Panc1 (cell line): ENCODE results near the gene LY6G5B. TPM values are rescaled to one million over a fixed set of nuclear protein-coding genes. Genes with fewer than 3 reads are reported as not detected.

Experiments
- ATAC-seq: fragments of 200-7000 bp; cut with Tn5 transposase; 2 replicates; pipeline ENCODE4 v1.9.1; 2020; ENCODE audit warnings: mild to moderate bottlenecking, moderate library complexity
- BruUV-seq: library from RNA; stranded (reverse); fragments of 400-500 nt; replicated peaks from 2 replicates; lab custom pipeline; 2021; lab: Mats Ljungman, UMichigan
- CTCF ChIA-PET: fragments of 300-600 bp; sonication (Branson Sonifier 250); formaldehyde crosslinking; loops from one replicate; lab custom pipeline; 2022; ENCODE audit warnings: antibody characterized with exemption; lab: Charles Lee
- POLR2A ChIA-PET: fragments of 300-600 bp; sonication (Branson Sonifier 250); formaldehyde crosslinking; loops from one replicate; lab custom pipeline; 2022; ENCODE audit warnings: antibody characterized with exemption; lab: Charles Lee
- DNase-seq: peaks from one replicate; pipeline ENCODE4 v3.0.0-alpha.2; 2010; ENCODE audit warnings: low read depth, low spot score
- H3K27ac ChIP-seq: 2 replicates; pipeline ENCODE4 v1.5.1; 2011; ENCODE audit warnings: mild to moderate bottlenecking, low read length, inconsistent platforms
- H3K27me3 ChIP-seq: fragments of 200-500 bp; sonication (Bioruptor generic); 2 replicates; pipeline ENCODE4 v1.6.0; 2014; ENCODE audit warnings: low read length, inconsistent platforms; ENCODE audit not compliant: control insufficient read depth, insufficient read depth
- H3K36me3 ChIP-seq: fragments of 200-500 bp; sonication (Bioruptor generic); 2 replicates; pipeline ENCODE4 v1.5.1; 2014; ENCODE audit warnings: inconsistent platforms, mild to moderate bottlenecking, low read length, moderate library complexity; ENCODE audit not compliant: control insufficient read depth, insufficient read depth
- H3K4me1 ChIP-seq: 2 replicates; pipeline ENCODE4 v1.5.1; 2011; ENCODE audit warnings: inconsistent platforms, mild to moderate bottlenecking, low read length, moderate library complexity; ENCODE audit not compliant: control insufficient read depth, insufficient read depth
- H3K4me3 ChIP-seq, 2 experiments: 2 replicates each; pipeline ENCODE4 v1.5.1; 2011 to 2012; ENCODE audit warnings: low read depth in 2 of 2, low read length in 2 of 2, mild to moderate bottlenecking in 2 of 2, inconsistent platforms in 1 of 2, moderate library complexity in 1 of 2
- H3K9me3 ChIP-seq: fragments of 200-500 bp; sonication (Bioruptor generic); 2 replicates; pipeline ENCODE4 v1.5.1; 2014; ENCODE audit warnings: low read depth, mild to moderate bottlenecking, inconsistent platforms, low read length, moderate library complexity; ENCODE audit not compliant: control insufficient read depth, insufficient read depth
- POLR2AphosphoS5 ChIP-seq: IDR thresholded peaks from 2 replicates; pipeline ENCODE4 v1.6.1; 2012; ENCODE audit warnings: mild to moderate bottlenecking, low read depth, low read length, moderate library complexity
- REST ChIP-seq, 2 experiments: IDR thresholded peaks; 2 replicates each; pipeline ENCODE4 v1.6.1; 2011 to 2012; ENCODE audit warnings: low read depth in 2 of 2, control low read depth in 1 of 2, low read length in 1 of 2, mild to moderate bottlenecking in 1 of 2, moderate library complexity in 1 of 2; ENCODE audit not compliant: insufficient read depth in 1 of 2
- SIN3A ChIP-seq: IDR thresholded peaks from 2 replicates; pipeline ENCODE4 v1.6.1; 2012; ENCODE audit warnings: low read depth, mild to moderate bottlenecking, low read length, moderate library complexity, borderline replicate concordance; ENCODE audit not compliant: insufficient read depth
- TCF7L2 ChIP-seq: IDR thresholded peaks from 2 replicates; pipeline ENCODE4 v1.6.1; 2011; ENCODE audit warnings: mild to moderate bottlenecking, low read depth, low read length, inconsistent platforms
- in situ Hi-C: cut with HindIII; loops from 2 replicates; pipeline ENCODE4 v1.10.0; 2016; ENCODE audit warnings: low sequenced_read_pairs, low pct_unique_long_range_greater_than_20kb
- intact Hi-C: fragments of 100-400 bp; cut with micrococcal nuclease; formaldehyde crosslinking; loops from one replicate; pipeline ENCODE4 v1.10.0; 2022; ENCODE audit not compliant: unreplicated experiment
- total RNA-seq: library from RNA; stranded (reverse); gene quantifications from one replicate; pipeline ENCODE4 v1.2.1, GENCODE V29; 2021; ENCODE audit not compliant: unreplicated experiment
- TF ChIP-seq, protein P1 (sequence below): fragments of 450-650 bp; IDR thresholded peaks from 2 replicates; pipeline ENCODE4 v1.5.1; 2017; ENCODE audit warnings: mild to moderate bottlenecking

The LY6G5B gene
- total RNA-seq, 1 experiment from 2014 or later: 21.2 TPM

DNA sequence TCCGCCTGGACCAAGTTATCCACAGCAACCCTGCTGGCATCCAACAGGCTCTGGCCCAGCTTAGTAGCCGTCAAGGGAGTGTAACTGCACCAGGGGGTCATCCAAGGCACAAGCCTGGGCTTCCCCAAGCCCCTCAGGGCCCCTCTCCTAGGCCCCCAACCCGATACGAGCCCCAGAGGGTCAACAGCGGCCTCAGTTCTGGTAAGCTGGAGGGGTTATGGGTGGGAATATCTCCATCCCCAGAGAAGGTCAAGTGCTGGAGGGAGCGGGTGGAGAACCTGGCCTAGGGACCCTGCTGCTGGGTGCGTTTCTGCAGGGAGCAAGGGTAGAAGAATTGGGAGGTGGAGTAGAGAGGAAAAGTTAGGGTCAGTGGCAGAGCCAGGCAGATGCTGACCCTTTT is 36.3 kb upstream of the LY6G5B start:
- ChIA-PET CTCF (interaction anchor here (0.6 kb wide), 1 partner anchor 1880 kb away, joined by 3 read pairs; no protein-coding TSS in a partner anchor), POLR2A (no interaction called here)
- peaks cover 39% of the 10 kb centered on the region for H3K36me3 ChIP-seq
- H3K27me3 ChIP-seq: no peaks in the 10 kb centered on the region
- no peak overlapping the region; the same call in 1 of the 2 replicates for H3K27ac ChIP-seq
- TF ChIP-seq, protein P1, sequence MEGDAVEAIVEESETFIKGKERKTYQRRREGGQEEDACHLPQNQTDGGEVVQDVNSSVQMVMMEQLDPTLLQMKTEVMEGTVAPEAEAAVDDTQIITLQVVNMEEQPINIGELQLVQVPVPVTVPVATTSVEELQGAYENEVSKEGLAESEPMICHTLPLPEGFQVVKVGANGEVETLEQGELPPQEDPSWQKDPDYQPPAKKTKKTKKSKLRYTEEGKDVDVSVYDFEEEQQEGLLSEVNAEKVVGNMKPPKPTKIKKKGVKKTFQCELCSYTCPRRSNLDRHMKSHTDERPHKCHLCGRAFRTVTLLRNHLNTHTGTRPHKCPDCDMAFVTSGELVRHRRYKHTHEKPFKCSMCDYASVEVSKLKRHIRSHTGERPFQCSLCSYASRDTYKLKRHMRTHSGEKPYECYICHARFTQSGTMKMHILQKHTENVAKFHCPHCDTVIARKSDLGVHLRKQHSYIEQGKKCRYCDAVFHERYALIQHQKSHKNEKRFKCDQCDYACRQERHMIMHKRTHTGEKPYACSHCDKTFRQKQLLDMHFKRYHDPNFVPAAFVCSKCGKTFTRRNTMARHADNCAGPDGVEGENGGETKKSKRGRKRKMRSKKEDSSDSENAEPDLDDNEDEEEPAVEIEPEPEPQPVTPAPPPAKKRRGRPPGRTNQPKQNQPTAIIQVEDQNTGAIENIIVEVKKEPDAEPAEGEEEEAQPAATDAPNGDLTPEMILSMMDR: no peak
- TF ChIP-seq TCF7L2 (no peak), SIN3A (no peak), POLR2AphosphoS5 (no peak; the same call in 1 of the 2 replicates)
- H3K4me1 ChIP-seq: peaks cover 11% of the 10 kb centered on the region; the same call in 1 of the 2 replicates
- no peak overlapping the region for H3K4me3 ChIP-seq
- no peaks in the 10 kb centered on the region for H3K9me3 ChIP-seq
- intact Hi-C loops (no loop called here), in situ Hi-C loops (no loop called here)
- BruUV-seq: no TSS peak
- DNase-seq (no peak), ATAC-seq (no peak)

DNA sequence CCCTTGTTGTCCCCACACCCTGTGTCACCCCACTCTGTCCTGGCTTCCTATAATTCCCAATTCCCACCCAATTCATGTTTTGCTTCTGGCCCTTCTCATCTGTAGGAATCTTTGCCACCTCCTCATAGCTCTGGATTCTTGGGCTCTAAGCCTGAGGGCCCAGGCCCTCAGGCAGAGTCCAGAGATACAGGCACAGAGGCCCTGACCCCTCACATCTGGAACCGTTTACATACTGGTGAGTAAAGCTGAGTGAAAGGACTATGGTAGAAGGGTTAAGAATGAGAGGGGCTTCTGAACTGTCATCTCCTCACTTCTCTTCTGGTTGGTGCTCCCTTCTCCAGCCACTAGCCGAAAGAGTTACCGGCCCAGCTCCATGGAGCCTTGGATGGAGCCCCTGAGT is 35.6 kb upstream of the LY6G5B start:
- CTCF ChIA-PET: interaction anchor here (0.6 kb wide), 1 partner anchor 1879 kb away, joined by 3 read pairs; no protein-coding TSS in a partner anchor
- no peak for DNase-seq
- H3K4me3 ChIP-seq: no peak overlapping the region
- H3K27me3 ChIP-seq: no peaks in the 10 kb centered on the region
- H3K27ac ChIP-seq: 0 out of 2 replicates have a peak overlapping the region, but pooled peaks have one; percentile 13
- no peak for TF ChIP-seq POLR2AphosphoS5
- no peak for TF ChIP-seq SIN3A
- TF ChIP-seq, protein P1: no peak
- no peak for TF ChIP-seq REST (IDR thresholded peaks at IDR 0.05; ENCODE audit: insufficient read depth in 1 of 2, low read depth in 2 of 2, low read length in 1 of 2)
- TF ChIP-seq TCF7L2: no peak
- no peak for ATAC-seq
- no TSS peak for BruUV-seq
- peaks cover 11% of the 10 kb centered on the region; the same call in 1 of the 2 replicates for H3K4me1 ChIP-seq
- intact Hi-C loops (no loop called here), in situ Hi-C loops (no loop called here)
- POLR2A ChIA-PET: no interaction called here
- H3K36me3 ChIP-seq: peaks cover 35% of the 10 kb centered on the region
- H3K9me3 ChIP-seq: no peaks in the 10 kb centered on the region
